ENCODE data around the gene BASP1.

DNA sequence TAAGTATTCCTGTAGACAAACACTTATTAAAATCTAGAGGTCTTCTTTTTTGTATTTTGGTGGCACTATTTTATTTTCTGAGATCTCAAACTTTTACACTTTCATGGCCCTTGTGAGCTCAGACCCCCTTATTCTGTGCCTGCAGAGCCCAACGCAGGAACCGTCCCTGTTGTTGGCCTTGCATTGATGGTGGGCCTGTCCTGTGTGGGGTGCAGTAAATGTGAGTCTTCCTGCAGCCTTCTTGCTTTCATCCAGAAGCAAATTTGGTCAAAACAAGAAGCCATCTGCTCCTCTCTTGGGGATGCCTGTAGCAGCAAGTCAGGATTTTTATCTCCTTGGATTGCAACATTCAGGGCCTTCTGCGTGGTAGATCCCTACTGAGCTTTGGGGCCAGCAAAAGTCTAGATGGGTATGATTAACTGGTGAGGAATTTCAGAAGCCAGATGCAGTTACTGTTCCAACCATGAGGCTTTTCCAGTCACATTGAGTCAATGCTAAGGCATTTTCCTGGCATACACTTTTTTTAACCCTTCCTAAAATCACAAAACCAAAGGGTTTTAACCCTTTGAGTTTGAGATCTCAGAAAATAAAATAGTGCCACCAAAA is 31.7 kb downstream of the BASP1 start:
- TF ChIP-seq POLR2A (IDR thresholded peaks at IDR 0.05; ENCODE audit: low read depth, low read length) (no peak), TAF1 (IDR thresholded peaks at IDR 0.05; ENCODE audit: low read depth, low read length) (no peak)
